H1 (cell line): Measurements from ENCODE around the gene TPSD1. TPM values are rescaled to one million over a fixed set of nuclear protein-coding genes. Genes with fewer than 3 reads are reported as not detected.

Source experiments
- ATF3 ChIP-seq: IDR thresholded peaks from 2 replicates; pipeline ENCODE4 v1.6.1; 2011; ENCODE audit warnings: low read depth, mild to moderate bottlenecking, low read length; ENCODE audit not compliant: insufficient read depth
- BACH1 ChIP-seq: IDR thresholded peaks from 2 replicates; pipeline ENCODE4 v1.6.1; 2012; ENCODE audit warnings: low read length, improper control_type of control experiment
- CHD7 ChIP-seq: fragments of 300-600 bp; sonication (generic); IDR thresholded peaks from 2 replicates; pipeline ENCODE4 v1.7.1; 2012; ENCODE audit warnings: low read length, moderate library complexity, mild to moderate bottlenecking, inconsistent platforms; ENCODE audit not compliant: insufficient replicate concordance
- JUND ChIP-seq: IDR thresholded peaks from 2 replicates; pipeline ENCODE4 v1.6.1; 2011; ENCODE audit warnings: mild to moderate bottlenecking, improper control_type of control experiment, low read length
- KDM5A ChIP-seq: fragments of 200-600 bp; IDR thresholded peaks from 2 replicates; pipeline ENCODE4 v1.7.1; 2012; ENCODE audit warnings: mild to moderate bottlenecking, low read length, inconsistent platforms, mixed read lengths
- PHF8 ChIP-seq: fragments of 200-600 bp; sonication (generic); conservative IDR thresholded peaks from 2 replicates; pipeline ENCODE4 v1.7.1; 2012; ENCODE audit warnings: low read depth, mild to moderate bottlenecking, inconsistent platforms, low read length, moderate library complexity
- RAD21 ChIP-seq, 2 experiments: IDR thresholded peaks in 1 of 2; conservative IDR thresholded peaks in 1 of 2; 2 replicates each; pipeline ENCODE4 v1.6.1; 2011; ENCODE audit warnings: low read depth in 2 of 2, low read length in 2 of 2, improper control_type of control experiment in 1 of 2, inconsistent platforms in 1 of 2, mild to moderate bottlenecking in 1 of 2, moderate library complexity in 1 of 2
- SIN3A ChIP-seq, 2 experiments: IDR thresholded peaks in 1 of 2; conservative IDR thresholded peaks in 1 of 2; 2 replicates each; pipeline ENCODE4 v1.6.1; 2011 to 2012; ENCODE audit warnings: low read length in 2 of 2, improper control_type of control experiment in 1 of 2, low read depth in 1 of 2, mild to moderate bottlenecking in 1 of 2
- SUZ12 ChIP-seq: fragments of 200-600 bp; sonication (generic); IDR thresholded peaks from 2 replicates; pipeline ENCODE4 v1.6.1; 2012; ENCODE audit warnings: mild to moderate bottlenecking, inconsistent platforms, low read length, moderate library complexity, mixed read lengths
- TAF1 ChIP-seq: IDR thresholded peaks from 2 replicates; pipeline ENCODE4 v1.6.1; 2011; ENCODE audit warnings: mild to moderate bottlenecking, low read depth, low read length
- polyA plus RNA-seq, 7 experiments: library from polyadenylated mRNA; depleted of rRNA in 3 of 7; stranded (reverse) in 5 of 7; unstranded in 2 of 7; fragments of >200 nt in 5 of 7; fragments of 200-250 nt in 2 of 7; gene quantifications; 1 replicate in 5 of 7; 2 replicates in 1 of 7; 4 replicates in 1 of 7; pipeline versions ENCODE4 v1.2.1 to v1.2.3, GENCODE V29; 2011 to 2013; ENCODE audit warnings: missing spikeins in 2 of 7, mixed read lengths in 2 of 7
- total RNA-seq: library from RNA; stranded (reverse); fragmentation: NEBNext Ultra II Directional; extraction: Animal tissue kit (Norgen Biotek cat#: 25700); gene quantifications from 2 replicates; pipeline ENCODE4 v1.2.1, GENCODE V29; 2021

The TPSD1 gene
- total and polyA plus RNA-seq, 2 of the 8 experiments (the other 6 are each of a cell fraction or from before 2014, with no cell fraction given) = 0.26 TPM; not detected in 1

- TF ChIP-seq CHD7 (no peak), PHF8 (no peak), SUZ12 (no peak), TAF1 (no peak), KDM5A (no peak), BACH1 (no peak), JUND (no peak), SIN3A (conservative IDR thresholded peaks at IDR 0.05 in 1 of 2, IDR thresholded peaks at IDR 0.05 in 1 of 2; ENCODE audit: low read depth in 1 of 2, low read length in 2 of 2) (no peak), RAD21 (IDR thresholded peaks at IDR 0.05 in 1 of 2, conservative IDR thresholded peaks at IDR 0.05 in 1 of 2; ENCODE audit: low read depth in 2 of 2, low read length in 2 of 2) (no peak), ATF3 (no peak)
Observed at GRCh38 chr16:1271380-1271723, 15.5 kb downstream of the TPSD1 start (continued).
